GM12801 (cell line): Measurements from ENCODE around the gene RAB3C.

Experiments used
- TF ChIP-seq, protein P1 (sequence below): IDR thresholded peaks from one replicate; pipeline ENCODE4 v1.5.1; 2011; ENCODE audit warnings: control low read depth; ENCODE audit not compliant: insufficient read length; ENCODE audit errors: extremely low read depth

RAB3C gene

DNA sequence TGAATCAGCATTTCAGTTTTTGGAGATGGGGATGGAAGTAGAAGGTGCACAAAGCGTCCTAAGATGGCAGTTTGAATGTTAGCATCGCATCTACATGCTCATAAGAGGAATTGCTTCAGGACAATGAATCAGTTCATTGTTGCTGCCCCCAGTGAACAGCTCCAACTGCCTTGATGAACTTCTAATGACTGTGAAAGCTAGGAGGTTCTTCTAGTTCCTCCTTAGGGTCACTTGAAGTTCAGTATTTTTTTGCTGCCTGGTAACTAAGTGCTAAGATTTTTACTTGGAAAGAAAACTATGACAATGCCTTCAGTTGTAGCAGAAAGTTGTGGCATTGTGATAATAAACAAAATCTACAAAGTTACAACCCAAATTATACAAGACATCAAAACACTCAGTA is 271.6 kb downstream of the RAB3C start:
- TF ChIP-seq, protein P1, sequence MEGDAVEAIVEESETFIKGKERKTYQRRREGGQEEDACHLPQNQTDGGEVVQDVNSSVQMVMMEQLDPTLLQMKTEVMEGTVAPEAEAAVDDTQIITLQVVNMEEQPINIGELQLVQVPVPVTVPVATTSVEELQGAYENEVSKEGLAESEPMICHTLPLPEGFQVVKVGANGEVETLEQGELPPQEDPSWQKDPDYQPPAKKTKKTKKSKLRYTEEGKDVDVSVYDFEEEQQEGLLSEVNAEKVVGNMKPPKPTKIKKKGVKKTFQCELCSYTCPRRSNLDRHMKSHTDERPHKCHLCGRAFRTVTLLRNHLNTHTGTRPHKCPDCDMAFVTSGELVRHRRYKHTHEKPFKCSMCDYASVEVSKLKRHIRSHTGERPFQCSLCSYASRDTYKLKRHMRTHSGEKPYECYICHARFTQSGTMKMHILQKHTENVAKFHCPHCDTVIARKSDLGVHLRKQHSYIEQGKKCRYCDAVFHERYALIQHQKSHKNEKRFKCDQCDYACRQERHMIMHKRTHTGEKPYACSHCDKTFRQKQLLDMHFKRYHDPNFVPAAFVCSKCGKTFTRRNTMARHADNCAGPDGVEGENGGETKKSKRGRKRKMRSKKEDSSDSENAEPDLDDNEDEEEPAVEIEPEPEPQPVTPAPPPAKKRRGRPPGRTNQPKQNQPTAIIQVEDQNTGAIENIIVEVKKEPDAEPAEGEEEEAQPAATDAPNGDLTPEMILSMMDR, result no peak

DNA sequence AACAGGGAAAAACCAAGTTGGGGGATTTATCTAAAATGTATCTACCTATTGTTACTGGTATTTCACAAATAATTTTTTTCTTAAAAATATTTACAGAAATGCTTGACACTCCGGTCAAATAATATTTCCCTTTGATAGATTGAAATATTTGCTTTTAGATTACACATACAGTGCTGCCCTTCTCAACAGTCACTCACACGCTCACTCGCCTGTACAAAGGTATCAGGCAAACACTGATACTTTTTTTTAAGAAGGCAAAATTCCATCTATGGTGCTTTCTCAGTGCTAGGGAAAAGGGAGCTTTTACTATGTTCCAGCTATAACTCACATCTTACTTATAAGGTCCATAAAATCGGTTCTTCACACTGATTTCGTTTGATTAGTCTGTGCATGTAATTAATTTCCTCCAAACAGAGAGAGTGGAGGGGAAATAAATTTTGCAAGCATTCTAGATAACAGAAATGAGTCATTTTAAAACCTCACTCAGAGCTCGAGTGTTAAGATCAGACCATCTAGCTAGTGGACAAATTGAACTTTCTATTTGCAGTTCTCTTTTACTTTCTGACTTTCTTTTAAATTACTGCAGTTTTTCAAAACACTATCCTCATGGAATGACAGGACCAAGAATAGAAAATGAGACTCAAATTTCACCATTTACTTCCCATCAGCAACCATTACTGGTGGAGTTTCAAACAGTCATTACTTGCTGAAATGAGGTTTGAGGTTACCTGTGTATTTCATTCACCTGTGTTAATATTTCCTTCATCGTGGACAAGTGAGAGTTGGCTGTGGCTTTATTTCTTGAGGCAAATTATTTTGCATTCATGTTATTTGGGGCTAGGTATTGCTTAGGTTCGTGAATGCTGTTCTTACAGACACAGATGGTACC is 273.2 kb downstream of the RAB3C start:
- TF ChIP-seq, protein P1, result no peak

DNA sequence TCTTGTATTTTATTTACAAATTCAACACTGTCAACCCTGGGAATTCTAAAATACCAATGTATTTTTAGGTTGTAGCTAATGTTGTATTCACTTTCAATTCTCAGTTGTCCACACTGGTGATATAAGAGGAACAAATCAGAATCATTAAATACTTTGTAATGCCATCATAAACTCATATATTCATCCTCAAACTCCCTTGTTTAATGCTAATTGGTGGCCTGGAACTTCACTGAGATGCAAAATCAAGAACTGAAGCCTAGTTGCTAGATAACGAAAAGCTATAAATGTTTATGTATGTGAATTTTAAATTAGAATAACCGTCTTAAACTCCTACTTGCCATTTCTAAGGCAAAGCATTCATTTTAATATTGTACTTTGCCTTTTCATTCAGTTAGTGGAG is 274.7 kb downstream of the RAB3C start:
- TF ChIP-seq, protein P1, result no peak

DNA sequence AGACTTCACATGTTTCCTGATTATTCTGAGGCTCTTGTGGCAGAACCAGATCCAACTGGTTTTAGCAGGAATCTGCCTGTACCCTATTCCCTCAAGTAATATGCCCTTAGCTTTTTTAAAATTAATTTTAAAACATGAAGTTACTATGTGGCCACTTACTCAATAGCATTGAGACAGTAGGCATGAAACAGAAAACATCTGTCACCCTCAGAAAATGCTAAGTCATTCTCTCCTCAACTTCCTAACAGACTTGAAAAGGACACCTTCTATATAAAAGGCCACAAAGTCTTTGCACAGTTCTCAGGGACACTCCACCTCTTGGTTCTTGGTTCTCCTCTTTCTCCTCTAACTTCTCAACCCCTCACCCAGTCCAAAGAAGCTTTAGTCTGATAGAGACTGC is 277.8 kb downstream of the RAB3C start:
- TF ChIP-seq, protein P1, result no peak

DNA sequence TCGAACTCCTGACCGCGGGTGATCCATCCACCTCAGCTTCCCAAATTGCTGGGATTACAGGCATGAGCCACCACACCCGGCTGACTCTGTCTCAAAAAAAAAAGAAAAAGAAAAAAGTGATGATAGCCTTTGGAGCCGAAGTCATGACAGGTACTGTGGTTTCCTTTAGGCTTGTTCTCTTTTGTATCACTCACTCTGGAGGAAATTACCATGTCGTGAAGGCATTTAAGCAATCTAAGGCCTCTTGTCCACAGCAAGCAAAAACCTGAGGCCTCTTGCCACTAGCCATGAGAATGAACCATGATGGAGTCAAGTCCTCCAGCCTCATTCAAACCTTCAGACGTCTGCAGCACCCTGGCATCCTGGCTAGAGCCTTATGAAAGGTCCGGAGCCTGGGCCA is 286.1 kb downstream of the RAB3C start:
- TF ChIP-seq, protein P1, result no peak

DNA sequence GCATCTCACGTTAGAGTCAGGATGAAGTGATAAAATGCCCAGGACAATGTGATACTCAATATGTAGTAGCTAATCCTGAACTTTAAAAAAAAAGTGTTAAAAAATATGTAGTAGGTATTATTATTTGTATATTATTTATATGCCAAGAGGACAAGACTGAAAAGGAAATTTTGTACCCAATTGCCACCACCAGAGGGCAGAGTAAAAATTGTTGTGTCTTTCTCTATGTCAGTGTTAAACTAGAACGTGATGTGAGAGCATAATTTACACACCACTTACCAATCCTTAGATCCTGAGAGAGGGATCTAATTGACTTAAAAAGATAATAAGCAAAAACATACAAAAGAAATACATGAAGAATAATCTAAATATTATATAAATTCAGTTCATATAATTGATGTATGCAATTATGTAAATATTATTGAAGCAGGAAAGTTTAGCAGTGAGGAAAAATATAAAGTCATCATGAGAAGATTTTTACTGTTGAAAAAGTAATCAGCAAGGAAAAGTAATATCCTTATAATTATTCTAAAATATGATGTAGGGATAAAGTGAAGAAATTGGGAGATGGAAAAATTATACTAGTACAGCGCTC is 288.9 kb downstream of the RAB3C start:
- TF ChIP-seq, protein P1, result no peak

DNA sequence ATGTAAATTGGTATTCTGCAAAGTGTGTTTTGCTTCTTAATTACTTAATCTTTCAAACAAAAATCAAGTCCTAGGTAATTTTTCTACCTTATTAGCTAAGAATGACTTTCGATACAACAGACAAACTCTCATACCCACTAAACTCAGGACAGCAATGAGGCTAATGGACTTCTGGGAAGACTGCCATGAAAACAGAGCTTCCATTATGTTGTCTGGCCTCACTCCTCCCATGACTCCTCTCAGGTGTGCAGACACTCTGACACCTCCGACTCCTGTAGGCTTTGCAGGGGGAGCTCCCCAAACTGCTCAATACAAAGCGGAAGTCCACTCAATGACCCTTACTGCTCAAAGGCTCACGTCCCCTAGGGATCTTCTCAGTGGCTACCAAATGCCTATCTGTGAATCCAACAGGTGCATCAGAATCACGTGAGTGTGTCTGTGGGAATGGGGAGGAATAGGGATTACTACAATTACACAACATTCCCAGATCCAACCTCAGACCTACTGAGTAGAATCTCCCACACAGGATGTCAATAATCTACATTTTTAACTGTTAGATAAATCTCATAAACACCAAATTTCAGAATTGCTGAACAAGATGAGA is 289.9 kb downstream of the RAB3C start:
- TF ChIP-seq, protein P1, result no peak
